A673 (cell line): ENCODE data around the gene SH3RF3.

ENCODE experiments used
- CTCF ChIP-seq: fragments of 300-800, 200-600 bp; sonication (generic); conservative IDR thresholded peaks from 2 replicates; pipeline ENCODE4 v1.5.1; 2017; ENCODE audit warnings: low read depth, mild to moderate bottlenecking, antibody characterized with exemption, low read length, moderate library complexity, mixed read lengths
- EZH2 ChIP-seq: fragments of 200-600 bp; sonication (generic); IDR thresholded peaks from 2 replicates; pipeline ENCODE4 v1.6.1; 2017; ENCODE audit warnings: borderline replicate concordance, low read depth, mild to moderate bottlenecking, mixed read lengths, antibody characterized with exemption, low read length; ENCODE audit not compliant: poor library complexity, severe bottlenecking

- TF ChIP-seq CTCF (no peak), EZH2 (no peak)
Measured at GRCh38 chr2:109304731-109305470, 175.9 kb downstream of the SH3RF3 start.
